Astrocyte (in vitro differentiated cells and primary cell): ENCODE measurements around the gene KHNYN. TPM values are rescaled to one million over a fixed set of nuclear protein-coding genes. Genes with fewer than 3 reads are reported as not detected.

ENCODE experiments used
- DNase-seq: peaks from one replicate; pipeline ENCODE4 v3.0.0-alpha.2; 2010; ENCODE audit warnings: low read depth
- FAIRE-seq: peaks from 2 replicates; lab custom pipeline; 2011; peaks lifted over from hg19 to GRCh38; lab: Jason Lieb, UNC
- H2AFZ ChIP-seq: 2 replicates; pipeline ENCODE4 v1.6.0; 2012; ENCODE audit warnings: low read depth, low read length, inconsistent platforms
- H3K27ac ChIP-seq: 2 replicates; pipeline ENCODE4 v1.5.1; 2011; ENCODE audit warnings: low read depth, low read length, inconsistent platforms
- H3K27me3 ChIP-seq: 2 replicates; pipeline ENCODE4 v1.6.0; 2011; ENCODE audit warnings: low read length, inconsistent platforms; ENCODE audit not compliant: insufficient read depth
- H3K36me3 ChIP-seq: 2 replicates; pipeline ENCODE4 v1.5.1; 2011; ENCODE audit warnings: low read length, inconsistent platforms; ENCODE audit not compliant: insufficient read depth
- H3K4me1 ChIP-seq: 2 replicates; pipeline ENCODE4 v1.5.1; 2011; ENCODE audit warnings: low read length, inconsistent platforms; ENCODE audit not compliant: insufficient read depth
- H3K4me2 ChIP-seq: 2 replicates; pipeline ENCODE4 v1.6.0; 2012; ENCODE audit warnings: low read length, inconsistent platforms
- H3K4me3 ChIP-seq: 2 replicates; pipeline ENCODE4 v1.5.1; 2011; ENCODE audit warnings: low read depth, mild to moderate bottlenecking, low read length, inconsistent platforms; ENCODE audit not compliant: insufficient read depth
- H3K79me2 ChIP-seq: 2 replicates; pipeline ENCODE4 v1.6.0; 2012; ENCODE audit warnings: mild to moderate bottlenecking, low read length, inconsistent platforms; ENCODE audit not compliant: insufficient read depth
- H3K9ac ChIP-seq: 2 replicates; pipeline ENCODE4 v1.6.0; 2012; ENCODE audit warnings: mild to moderate bottlenecking, low read length, inconsistent platforms
- H3K9me3 ChIP-seq: 2 replicates; pipeline ENCODE4 v1.5.1; 2012; ENCODE audit warnings: low read depth, mild to moderate bottlenecking, low read length, inconsistent platforms; ENCODE audit not compliant: insufficient read depth
- H4K20me1 ChIP-seq: 2 replicates; pipeline ENCODE4 v1.6.0; 2012; ENCODE audit warnings: low read length, inconsistent platforms; ENCODE audit not compliant: insufficient read depth
- H3K27ac Mint-ChIP-seq: one replicate; pipeline ENCODE4 v1.8.0; 2021; ENCODE audit warnings: mild to moderate bottlenecking, mixed read lengths; ENCODE audit not compliant: unreplicated experiment
- H3K27me3 Mint-ChIP-seq: one replicate; pipeline ENCODE4 v1.8.0; 2021; ENCODE audit warnings: low read depth, mixed read lengths; ENCODE audit not compliant: unreplicated experiment
- H3K36me3 Mint-ChIP-seq: one replicate; pipeline ENCODE4 v1.8.0; 2021; ENCODE audit warnings: low read depth, mixed read lengths; ENCODE audit not compliant: unreplicated experiment
- H3K4me1 Mint-ChIP-seq: one replicate; pipeline ENCODE4 v1.8.0; 2021; ENCODE audit warnings: low read depth, mixed read lengths; ENCODE audit not compliant: unreplicated experiment
- H3K4me3 Mint-ChIP-seq: one replicate; pipeline ENCODE4 v1.8.0; 2021; ENCODE audit warnings: mild to moderate bottlenecking, moderate library complexity, mixed read lengths; ENCODE audit not compliant: unreplicated experiment
- H3K9me3 Mint-ChIP-seq: one replicate; pipeline ENCODE4 v1.8.0; 2021; ENCODE audit warnings: mild to moderate bottlenecking, mixed read lengths; ENCODE audit not compliant: unreplicated experiment
- CTCF ChIP-seq: IDR thresholded peaks from 2 replicates; pipeline ENCODE4 v1.5.1; 2011; ENCODE audit warnings: low read depth, mild to moderate bottlenecking, inconsistent platforms, low read length, moderate library complexity; ENCODE audit not compliant: insufficient read depth
- EZH2 ChIP-seq: IDR thresholded peaks from 2 replicates; pipeline ENCODE4 v1.6.1; 2012; ENCODE audit warnings: mild to moderate bottlenecking, low read length, inconsistent platforms; ENCODE audit not compliant: insufficient read depth
- total RNA-seq: library from RNA; stranded (reverse); gene quantifications from 2 replicates; pipeline ENCODE4 v1.2.1, GENCODE V29; 2021

Gene KHNYN
- total RNA-seq, 1 donor from 2014 or later: 45.5 TPM

- Histone ChIP-seq H3K4me2 (no peak overlapping the region), H3K36me3 (no peaks in the 10 kb centered on the region), H3K4me1 (peaks cover 4% of the 10 kb centered on the region), H3K27ac (no peak overlapping the region), H3K79me2 (no peaks in the 10 kb centered on the region), H2AFZ (no peak overlapping the region), H3K27me3 (peaks cover 3% of the 10 kb centered on the region), H4K20me1 (no peaks in the 10 kb centered on the region), H3K9me3 (peaks cover 2% of the 10 kb centered on the region), H3K9ac (no peak overlapping the region), H3K4me3 (no peak overlapping the region)
- Mint-ChIP-seq H3K27ac (no peak overlapping the region), H3K27me3 (peaks cover 3% of the 10 kb centered on the region), H3K4me1 (peaks cover 8% of the 10 kb centered on the region), H3K9me3 (no peaks in the 10 kb centered on the region), H3K36me3 (no peaks in the 10 kb centered on the region), H3K4me3 (no peak overlapping the region)
- FAIRE-seq: no peak
- DNase-seq: peak; percentile 22
- no peak for TF ChIP-seq EZH2
- TF ChIP-seq CTCF: no peak
Observed at GRCh38 chr14:24389226-24389848, 40.4 kb upstream of the KHNYN start.

GRCh38 chr14:24390701-24391468, 38.9 kb upstream of the KHNYN start:
- no peaks in the 10 kb centered on the region for H4K20me1 ChIP-seq
- H3K27ac Mint-ChIP-seq: peak overlapping the region; percentile 77
- FAIRE-seq (no peak), DNase-seq (no peak)
- no peak overlapping the region for H3K27ac ChIP-seq
- no peak for TF ChIP-seq CTCF
- no peak for TF ChIP-seq EZH2
- no peaks in the 10 kb centered on the region for H3K9me3 Mint-ChIP-seq
- H2AFZ ChIP-seq: no peak overlapping the region
- no peaks in the 10 kb centered on the region for H3K79me2 ChIP-seq
- no peak overlapping the region for H3K4me3 ChIP-seq
- no peaks in the 10 kb centered on the region for H3K27me3 ChIP-seq
- peaks cover 2% of the 10 kb centered on the region for H3K9me3 ChIP-seq
- H3K36me3 Mint-ChIP-seq: no peaks in the 10 kb centered on the region
- no peaks in the 10 kb centered on the region for H3K36me3 ChIP-seq
- H3K4me2 ChIP-seq: no peak overlapping the region
- no peak overlapping the region for H3K4me3 Mint-ChIP-seq
- peaks cover 11% of the 10 kb centered on the region for H3K4me1 Mint-ChIP-seq
- H3K27me3 Mint-ChIP-seq: peaks cover 3% of the 10 kb centered on the region
- peaks cover 4% of the 10 kb centered on the region for H3K4me1 ChIP-seq
- H3K9ac ChIP-seq: no peak overlapping the region
